CD4-positive, CD25-positive, alpha-beta regulatory T cell (primary cell): ENCODE measurements around the gene PRPF19. TPM values are rescaled to one million over a fixed set of nuclear protein-coding genes. Genes with fewer than 3 reads are reported as not detected.
A peak's percentile ranks its signal among the peaks of the same experiment; 100 is the strongest.

Experiments used
- ATAC-seq, 2 donors: fragments of 150-1000 bp; cut with Tn5 transposase; one replicate each; pipeline ENCODE4 v1.10.0; 2021; ENCODE audit warnings: low read depth in 2 of 2, moderate number of reproducible peaks in 2 of 2, moderate library complexity in 1 of 2
- DNase-seq, 3 donors: peaks; one replicate each; pipeline versions ENCODE4 v3.0.0 to v3.0.0-alpha.2; 2012 to 2022; ENCODE audit warnings: mixed read lengths in 1 of 3
- H3K27ac ChIP-seq: one replicate; pipeline ENCODE4 v1.7.0; 2013; ENCODE audit warnings: mild to moderate bottlenecking, low read length; ENCODE audit not compliant: insufficient read depth, poor library complexity, severe bottlenecking
- H3K27me3 ChIP-seq: one replicate; pipeline ENCODE4 v1.7.0; 2013; ENCODE audit warnings: low read length; ENCODE audit not compliant: control insufficient read depth, insufficient read depth
- H3K36me3 ChIP-seq: one replicate; pipeline ENCODE4 v1.7.0; 2013; ENCODE audit warnings: mild to moderate bottlenecking, low read length, moderate library complexity; ENCODE audit not compliant: control insufficient read depth, insufficient read depth
- H3K4me1 ChIP-seq: 2 replicates; pipeline ENCODE4 v1.7.0; 2013; ENCODE audit warnings: mild to moderate bottlenecking, low read length; ENCODE audit not compliant: insufficient read depth, control insufficient read depth, poor library complexity, severe bottlenecking
- H3K4me3 ChIP-seq: one replicate; pipeline ENCODE4 v1.7.0; 2013; ENCODE audit warnings: low read depth, mild to moderate bottlenecking, low read length, moderate library complexity
- H3K9me3 ChIP-seq, 2 experiments: 1 replicate in 1 of 2; 2 replicates in 1 of 2; pipeline ENCODE4 v1.7.0; 2013; ENCODE audit warnings: low read length in 2 of 2, mild to moderate bottlenecking in 1 of 2, moderate library complexity in 1 of 2; ENCODE audit not compliant: control insufficient read depth in 2 of 2
- H3K27ac Mint-ChIP-seq, 3 donors: one replicate each; pipeline ENCODE4 v1.8.0; 2020 to 2022; ENCODE audit warnings: mild to moderate bottlenecking in 3 of 3, mixed read lengths in 3 of 3, moderate library complexity in 2 of 3
- H3K27me3 Mint-ChIP-seq: one replicate; pipeline ENCODE4 v1.8.0; 2022; ENCODE audit warnings: mild to moderate bottlenecking, mixed read lengths
- H3K36me3 Mint-ChIP-seq: one replicate; pipeline ENCODE4 v1.8.0; 2020; ENCODE audit warnings: mixed read lengths
- H3K4me1 Mint-ChIP-seq, 4 donors: one replicate each; pipeline ENCODE4 v1.8.0; 2020 to 2022; ENCODE audit warnings: mixed read lengths in 4 of 4, mild to moderate bottlenecking in 1 of 4
- H3K4me3 Mint-ChIP-seq, 4 donors: one replicate each; pipeline ENCODE4 v1.8.0; 2020 to 2022; ENCODE audit warnings: mild to moderate bottlenecking in 4 of 4, mixed read lengths in 4 of 4, moderate library complexity in 3 of 4
- H3K9me3 Mint-ChIP-seq, 7 donors: one replicate each; pipeline ENCODE4 v1.8.0; 2020 to 2022; ENCODE audit warnings: mixed read lengths in 7 of 7, mild to moderate bottlenecking in 3 of 7, moderate library complexity in 2 of 7
- polyA plus RNA-seq, 4 donors: library from polyadenylated mRNA; unstranded; fragments of 300-500 nt; fragmentation: Illumina TruSeq; gene quantifications; one replicate each; pipeline ENCODE4 v1.2.3, GENCODE V29; 2021
- total RNA-seq: library from RNA; stranded (reverse); gene quantifications from one replicate; pipeline ENCODE4 v1.2.3, GENCODE V29; 2022

The PRPF19 gene
- total and polyA plus RNA-seq, 5 donors from 2014 or later = 13.6 to 67.6 (median 13.9) TPM

GRCh38 chr11:60932605-60933356 lies 26.4 kb upstream of the PRPF19 start:
- Mint-ChIP-seq H3K36me3 (no peaks in the 10 kb centered on the region), H3K4me1 (no peaks in the 10 kb centered on the region), H3K4me3 (no peak overlapping the region), H3K9me3 (peaks cover 0 to 2% (median 0%) of the 10 kb centered on the region in 7 donors), H3K27ac (peak overlapping the region in 1 of 3 donors; percentile 77), H3K27me3 (peaks cover 4% of the 10 kb centered on the region)
- Histone ChIP-seq H3K36me3 (no peaks in the 10 kb centered on the region), H3K4me1 (no peaks in the 10 kb centered on the region), H3K27ac (no peak overlapping the region), H3K27me3 (peaks cover 3% of the 10 kb centered on the region), H3K9me3 (no peaks in the 10 kb centered on the region), H3K4me3 (no peak overlapping the region)
- ATAC-seq = peak in 1 of 2 donors; percentile 35
- no peak for DNase-seq

GRCh38 chr11:60931917-60932316 lies 25.5 kb upstream of the PRPF19 start:
- Histone ChIP-seq H3K9me3 (no peaks in the 10 kb centered on the region), H3K27me3 (peaks cover 3% of the 10 kb centered on the region), H3K4me3 (no peak overlapping the region), H3K27ac (no peak overlapping the region), H3K4me1 (no peaks in the 10 kb centered on the region), H3K36me3 (no peaks in the 10 kb centered on the region)
- Mint-ChIP-seq H3K27me3 (peaks cover 8% of the 10 kb centered on the region), H3K4me1 (no peaks in the 10 kb centered on the region), H3K9me3 (peaks cover 0 to 2% (median 0%) of the 10 kb centered on the region in 7 donors), H3K4me3 (no peak overlapping the region), H3K27ac (no peak overlapping the region), H3K36me3 (no peaks in the 10 kb centered on the region)
- ATAC-seq (peak in 1 of 2 donors; percentile 12), DNase-seq (no peak)

DNA sequence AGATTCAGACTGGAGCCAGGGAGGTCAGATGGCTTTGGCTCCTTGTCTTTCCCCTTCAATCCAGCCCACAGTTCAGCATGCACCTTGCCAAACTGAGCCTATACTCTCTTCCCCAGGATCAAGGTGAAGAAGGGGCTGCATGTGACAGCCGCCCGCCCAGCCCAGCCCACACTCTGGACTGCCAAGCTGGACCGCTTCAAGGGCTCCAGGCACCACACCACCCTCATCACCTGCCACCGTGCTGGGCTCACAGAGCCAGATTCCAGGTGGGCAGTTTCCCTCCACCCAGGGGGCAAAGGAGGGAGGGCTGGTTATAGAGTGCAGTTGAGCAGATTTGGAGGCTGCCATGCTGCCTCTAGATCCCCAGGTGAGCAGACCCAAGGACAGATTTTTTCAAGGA lies 24.0 kb upstream of the PRPF19 start:
- no peak for DNase-seq
- Mint-ChIP-seq H3K27ac (no peak overlapping the region), H3K36me3 (peaks cover 3% of the 10 kb centered on the region), H3K27me3 (peaks cover 24% of the 10 kb centered on the region), H3K9me3 (peaks cover 0 to 2% (median 0%) of the 10 kb centered on the region in 7 donors), H3K4me1 (peaks cover 0 to 4% (median under 1%) of the 10 kb centered on the region in 4 donors), H3K4me3 (no peak overlapping the region)
- Histone ChIP-seq H3K4me1 (peaks cover 3% of the 10 kb centered on the region), H3K27ac (no peak overlapping the region), H3K27me3 (peaks cover 8% of the 10 kb centered on the region), H3K36me3 (no peaks in the 10 kb centered on the region), H3K9me3 (no peaks in the 10 kb centered on the region), H3K4me3 (no peak overlapping the region)
- no peak for ATAC-seq

DNA sequence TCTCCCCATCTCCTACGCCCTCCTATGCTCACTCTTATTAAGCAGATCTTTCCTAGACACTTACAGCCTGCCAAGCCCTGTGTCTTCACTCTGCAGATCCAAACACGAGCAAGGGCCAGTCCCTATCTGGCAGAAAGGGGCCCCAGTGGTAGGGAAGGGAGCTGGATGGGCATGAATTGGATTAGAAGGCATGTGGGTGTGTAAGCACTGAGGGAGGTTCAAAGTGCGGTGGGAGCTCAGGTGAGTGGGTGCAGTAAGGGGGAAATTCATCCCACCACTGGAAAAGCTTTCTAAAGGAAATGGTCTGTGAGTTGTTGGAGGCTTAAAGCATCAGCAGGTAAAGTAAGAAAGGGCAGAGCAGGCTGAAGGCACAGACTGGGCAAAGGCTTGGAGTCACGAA lies 23.4 kb upstream of the PRPF19 start:
- H3K27ac Mint-ChIP-seq = peak overlapping the region in 1 of 3 donors; percentile 78
- Histone ChIP-seq H3K36me3 (no peaks in the 10 kb centered on the region), H3K4me1 (peaks cover 9% of the 10 kb centered on the region)

GRCh38 chr11:60928563-60929001 lies 22.2 kb upstream of the PRPF19 start:
- ATAC-seq (no peak), DNase-seq (no peak)
- Mint-ChIP-seq H3K27ac (no peak overlapping the region), H3K36me3 (peaks cover 3% of the 10 kb centered on the region), H3K27me3 (peaks cover 29% of the 10 kb centered on the region), H3K9me3 (no peaks in the 10 kb centered on the region), H3K4me3 (no peak overlapping the region), H3K4me1 (peaks cover 0 to 12% (median 4%) of the 10 kb centered on the region in 4 donors)
- no peaks in the 10 kb centered on the region for H3K9me3 ChIP-seq
- H3K27ac ChIP-seq = no peak overlapping the region
- peaks cover 21% of the 10 kb centered on the region for H3K4me1 ChIP-seq
- H3K27me3 ChIP-seq = peaks cover 8% of the 10 kb centered on the region
- H3K4me3 ChIP-seq = no peak overlapping the region
- H3K36me3 ChIP-seq = peaks cover 1% of the 10 kb centered on the region

More for the DNA sequence above, 23.4 kb upstream of the PRPF19 start:
- Histone ChIP-seq H3K27ac (no peak overlapping the region), H3K4me3 (no peak overlapping the region), H3K9me3 (no peaks in the 10 kb centered on the region), H3K27me3 (peaks cover 8% of the 10 kb centered on the region)
- no peak for ATAC-seq
- H3K9me3 Mint-ChIP-seq = no peaks in the 10 kb centered on the region
- no peak overlapping the region for H3K4me3 Mint-ChIP-seq
- DNase-seq = no peak
- peaks cover 0 to 9% (median 4%) of the 10 kb centered on the region in 4 donors for H3K4me1 Mint-ChIP-seq
- peaks cover 3% of the 10 kb centered on the region for H3K36me3 Mint-ChIP-seq
- peaks cover 28% of the 10 kb centered on the region for H3K27me3 Mint-ChIP-seq

- Mint-ChIP-seq H3K27me3 (peaks cover 34% of the 10 kb centered on the region), H3K9me3 (no peaks in the 10 kb centered on the region), H3K4me3 (no peak overlapping the region), H3K4me1 (peaks cover 0 to 15% (median 6%) of the 10 kb centered on the region in 4 donors), H3K27ac (no peak overlapping the region), H3K36me3 (peaks cover 7% of the 10 kb centered on the region)
- DNase-seq = no peak
- Histone ChIP-seq H3K36me3 (peaks cover 11% of the 10 kb centered on the region), H3K9me3 (no peaks in the 10 kb centered on the region), H3K4me1 (peaks cover 21% of the 10 kb centered on the region), H3K27ac (no peak overlapping the region), H3K27me3 (peaks cover 8% of the 10 kb centered on the region), H3K4me3 (no peak overlapping the region)
- no peak for ATAC-seq
Observed at GRCh38 chr11:60927600-60927999, 21.2 kb upstream of the PRPF19 start.

- Mint-ChIP-seq H3K4me3 (peak overlapping the region in 2 of 4 donors; percentile 4 to 6), H3K9me3 (no peaks in the 10 kb centered on the region)
- H3K9me3 ChIP-seq = no peaks in the 10 kb centered on the region
Observed at GRCh38 chr11:60927061-60927592, 20.7 kb upstream of the PRPF19 start.

More at GRCh38 chr11:60927061-60927592, 20.7 kb upstream of the PRPF19 start:
- H3K27me3 ChIP-seq = peaks cover 8% of the 10 kb centered on the region
- H3K4me1 ChIP-seq = peaks cover 21% of the 10 kb centered on the region
- H3K4me3 ChIP-seq = no peak overlapping the region
- DNase-seq = no peak
- H3K27ac ChIP-seq = no peak overlapping the region
- peaks cover 15% of the 10 kb centered on the region for H3K36me3 ChIP-seq
- H3K4me1 Mint-ChIP-seq = peaks cover 0 to 15% (median 6%) of the 10 kb centered on the region in 4 donors
- no peak overlapping the region for H3K27ac Mint-ChIP-seq
- ATAC-seq = no peak
- H3K36me3 Mint-ChIP-seq = peaks cover 12% of the 10 kb centered on the region
- peaks cover 34% of the 10 kb centered on the region for H3K27me3 Mint-ChIP-seq
